ENCODE measurements around the gene CBX5. TPM values are rescaled to one million over a fixed set of nuclear protein-coding genes. Genes with fewer than 3 reads are reported as not detected.
"Not testable (repeated sequence)": the region's sequence is repeated elsewhere in the genome, so short reads cannot be mapped to it uniquely, and the experiment has no call there.

CBX5 gene
- total RNA-seq, 1 experiment from 2014 or later = 130 TPM

- H3K27ac ChIP-seq (ENCODE audit: low read length) = peak within 1 kb of the TSS; percentile 94
- no peaks in the 10 kb centered on the region for H3K9me3 ChIP-seq (ENCODE audit: control insufficient read depth, insufficient read depth, low read depth, low read length)
- peaks cover 18% of the 10 kb centered on the region for H3K4me1 ChIP-seq (ENCODE audit: control insufficient read depth, insufficient read depth, low read length)
- TF ChIP-seq POLR2AphosphoS5 (IDR thresholded peaks at IDR 0.05; ENCODE audit: low read depth, low read length) (peak; percentile 90), REST (IDR thresholded peaks at IDR 0.05; ENCODE audit: insufficient read depth in 1 of 2, low read depth in 2 of 2, low read length in 1 of 2) (no peak; a peak in 1 of 4 replicates), TCF7L2 (IDR thresholded peaks at IDR 0.05; ENCODE audit: low read depth, low read length) (0 out of 2 replicates have a peak, but pooled peaks have one; percentile 24), SIN3A (IDR thresholded peaks at IDR 0.05; ENCODE audit: borderline replicate concordance, insufficient read depth, low read depth, low read length) (peak; percentile 68; the same call in 1 of the 2 replicates)
- TF ChIP-seq, protein P1, sequence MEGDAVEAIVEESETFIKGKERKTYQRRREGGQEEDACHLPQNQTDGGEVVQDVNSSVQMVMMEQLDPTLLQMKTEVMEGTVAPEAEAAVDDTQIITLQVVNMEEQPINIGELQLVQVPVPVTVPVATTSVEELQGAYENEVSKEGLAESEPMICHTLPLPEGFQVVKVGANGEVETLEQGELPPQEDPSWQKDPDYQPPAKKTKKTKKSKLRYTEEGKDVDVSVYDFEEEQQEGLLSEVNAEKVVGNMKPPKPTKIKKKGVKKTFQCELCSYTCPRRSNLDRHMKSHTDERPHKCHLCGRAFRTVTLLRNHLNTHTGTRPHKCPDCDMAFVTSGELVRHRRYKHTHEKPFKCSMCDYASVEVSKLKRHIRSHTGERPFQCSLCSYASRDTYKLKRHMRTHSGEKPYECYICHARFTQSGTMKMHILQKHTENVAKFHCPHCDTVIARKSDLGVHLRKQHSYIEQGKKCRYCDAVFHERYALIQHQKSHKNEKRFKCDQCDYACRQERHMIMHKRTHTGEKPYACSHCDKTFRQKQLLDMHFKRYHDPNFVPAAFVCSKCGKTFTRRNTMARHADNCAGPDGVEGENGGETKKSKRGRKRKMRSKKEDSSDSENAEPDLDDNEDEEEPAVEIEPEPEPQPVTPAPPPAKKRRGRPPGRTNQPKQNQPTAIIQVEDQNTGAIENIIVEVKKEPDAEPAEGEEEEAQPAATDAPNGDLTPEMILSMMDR (IDR thresholded peaks at IDR 0.05) = peak; percentile 94
- in situ Hi-C loops (cut with HindIII; ENCODE audit: low pct_unique_long_range_greater_than_20kb, low sequenced_read_pairs) (no loop called here), intact Hi-C loops (cut with micrococcal nuclease; ENCODE audit: unreplicated experiment) (loop anchor here (2.0 kb wide), 1 partner anchor 36 kb away; no protein-coding TSS in a partner anchor)
- POLR2A ChIA-PET = interaction anchor here (0.6 to 1.2 kb wide), 10 partner anchors 28 to 1485 kb away, joined by 3 to 21 read pairs (median 4); partner anchors contain the start of genes CBX5 and HNRNPA1
- ATAC-seq = peak; percentile 97
- H3K27me3 ChIP-seq (ENCODE audit: control insufficient read depth, insufficient read depth, low read length) = no peaks in the 10 kb centered on the region
- CTCF ChIA-PET = interaction anchor here (0.6 to 1.7 kb wide), 28 partner anchors 9 to 534 kb away, joined by 3 to 23 read pairs (median 6); partner anchors contain the start of genes CBX5, HNRNPA1 and NFE2
- no TSS peak for BruUV-seq (replicated peaks)
- H3K36me3 ChIP-seq (ENCODE audit: control insufficient read depth, insufficient read depth, low read length) = peaks cover 3% of the 10 kb centered on the region
- peak within 1 kb of the TSS; percentile 93 to 98 for H3K4me3 ChIP-seq (ENCODE audit: low read depth in 2 of 2, low read length in 2 of 2)
- DNase-seq (ENCODE audit: low read depth, low spot score) = peak; percentile 99
These were observed 44.9 kb upstream of the CBX5 start, which contains the start of gene COPZ1 for GRCh38 chr12:54324617-54325441. Gene COPZ1 (plus strand): TSS chr12:54325131. CDS start chr12:54325164, 33 bp downstream.

DNA sequence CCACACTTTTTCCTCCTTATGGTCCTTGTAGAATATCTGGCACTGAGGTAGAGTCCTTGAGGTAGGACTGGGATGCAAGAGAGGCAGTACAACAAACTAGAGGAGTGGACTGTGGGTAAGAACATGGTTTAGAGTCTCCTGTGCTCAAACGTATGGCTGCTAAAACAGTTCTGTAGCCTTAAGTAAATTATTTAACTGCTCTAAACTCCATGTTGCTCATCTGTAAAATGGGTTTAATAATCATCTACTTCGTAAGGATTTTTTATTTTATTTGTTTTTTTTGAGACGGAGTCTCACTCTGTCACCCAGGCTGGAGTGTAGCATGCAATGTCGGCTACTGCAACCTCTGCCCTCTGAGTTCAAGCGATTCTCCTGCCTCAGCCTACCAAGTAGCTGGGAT is 41.4 kb upstream of the CBX5 start:
- ChIA-PET CTCF (interaction anchor here (1.3 kb wide), 1 partner anchor 15 kb away, joined by 4 read pairs; no protein-coding TSS in a partner anchor), POLR2A (interaction anchor here (0.7 to 1.0 kb wide), 2 partner anchors 41 to 51 kb away, joined by 3 to 6 read pairs; partner anchors contain the start of genes CBX5 and HNRNPA1)
- H3K9me3 ChIP-seq (ENCODE audit: control insufficient read depth, insufficient read depth, low read depth, low read length) = no peaks in the 10 kb centered on the region
- DNase-seq (ENCODE audit: low read depth, low spot score) = no peak
- intact Hi-C loops (cut with micrococcal nuclease; ENCODE audit: unreplicated experiment) (no loop called here), in situ Hi-C loops (cut with HindIII; ENCODE audit: low pct_unique_long_range_greater_than_20kb, low sequenced_read_pairs) (no loop called here)
- no peaks in the 10 kb centered on the region for H3K27me3 ChIP-seq (ENCODE audit: control insufficient read depth, insufficient read depth, low read length)
- H3K36me3 ChIP-seq (ENCODE audit: control insufficient read depth, insufficient read depth, low read length) = peaks cover 3% of the 10 kb centered on the region; the same call in 1 of the 2 replicates
- no peak overlapping the region for H3K4me3 ChIP-seq (ENCODE audit: low read depth in 2 of 2, low read length in 2 of 2)
- peaks cover under 1% of the 10 kb centered on the region for H3K4me1 ChIP-seq (ENCODE audit: control insufficient read depth, insufficient read depth, low read length)
- no peak overlapping the region for H3K27ac ChIP-seq (ENCODE audit: low read length)
- TF ChIP-seq POLR2AphosphoS5 (IDR thresholded peaks at IDR 0.05; ENCODE audit: low read depth, low read length) = no peak
- no peak for TF ChIP-seq TCF7L2 (IDR thresholded peaks at IDR 0.05; ENCODE audit: low read depth, low read length)
- TF ChIP-seq, protein P1 (IDR thresholded peaks at IDR 0.05) = no peak
- TF ChIP-seq SIN3A (IDR thresholded peaks at IDR 0.05; ENCODE audit: borderline replicate concordance, insufficient read depth, low read depth, low read length) = no peak
- no peak for TF ChIP-seq REST (IDR thresholded peaks at IDR 0.05; ENCODE audit: insufficient read depth in 1 of 2, low read depth in 2 of 2, low read length in 1 of 2)
- no TSS peak for BruUV-seq (replicated peaks)
- ATAC-seq = no peak

DNA sequence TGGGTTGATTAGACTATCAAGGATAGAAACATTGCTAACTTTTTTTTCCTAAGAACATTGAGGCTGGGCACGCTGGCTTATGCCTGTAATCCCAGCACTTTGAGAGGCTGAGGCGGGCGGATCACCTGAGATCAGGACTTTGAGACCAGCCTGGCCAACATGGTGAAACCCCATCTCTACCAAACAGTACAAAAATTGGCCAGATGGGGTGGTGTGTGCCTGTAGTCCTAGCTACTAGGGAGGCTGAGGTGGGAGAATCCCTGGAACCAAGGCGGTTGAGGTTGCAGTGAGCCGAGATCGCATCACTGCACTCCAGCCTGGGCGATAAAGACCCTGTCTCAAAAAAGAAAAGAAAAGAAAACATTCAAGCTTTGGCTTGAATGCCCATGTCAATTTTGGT is 32.4 kb upstream of the CBX5 start:
- H3K36me3 ChIP-seq (ENCODE audit: control insufficient read depth, insufficient read depth, low read length); intact Hi-C loops (cut with micrococcal nuclease; ENCODE audit: unreplicated experiment); CTCF ChIA-PET; H3K4me3 ChIP-seq (ENCODE audit: low read depth in 2 of 2, low read length in 2 of 2); H3K4me1 ChIP-seq (ENCODE audit: control insufficient read depth, insufficient read depth, low read length); BruUV-seq (replicated peaks); DNase-seq (ENCODE audit: low read depth, low spot score); in situ Hi-C loops (cut with HindIII; ENCODE audit: low pct_unique_long_range_greater_than_20kb, low sequenced_read_pairs); H3K9me3 ChIP-seq (ENCODE audit: control insufficient read depth, insufficient read depth, low read depth, low read length); ATAC-seq; H3K27me3 ChIP-seq (ENCODE audit: control insufficient read depth, insufficient read depth, low read length); H3K27ac ChIP-seq (ENCODE audit: low read length); POLR2A ChIA-PET: not testable (repeated sequence)
